GM23338 (cell line): ENCODE results near the gene METTL18. TPM values are rescaled to one million over a fixed set of nuclear protein-coding genes. Genes with fewer than 3 reads are reported as not detected.

ENCODE experiments used
- ATAC-seq: fragments of 200-7000 bp; cut with Tn5 transposase; 3 replicates; pipeline ENCODE4 v1.9.1; 2020
- DNase-seq: peaks from one replicate; pipeline ENCODE4 v3.0.0-alpha.2; 2015; ENCODE audit warnings: low spot score
- H2AFZ ChIP-seq: fragments of 200-600 bp; sonication (generic); 2 replicates; pipeline ENCODE4 v1.8.0; 2016; ENCODE audit warnings: antibody characterized with exemption, mild to moderate bottlenecking, moderate library complexity
- H3F3A ChIP-seq: fragments of 200-600 bp; sonication (generic); replicated peaks from 2 replicates; pipeline ENCODE4 v1.8.0; 2017; ENCODE audit warnings: antibody characterized with exemption, mixed run types, low read depth
- H3K27ac ChIP-seq: fragments of 200-600 bp; sonication (generic); 2 replicates; pipeline ENCODE4 v1.6.1; 2016; ENCODE audit warnings: low read depth
- H3K27me3 ChIP-seq: fragments of 200-600 bp; sonication (generic); 2 replicates; pipeline ENCODE4 v1.8.0; 2016; ENCODE audit warnings: mild to moderate bottlenecking, mixed run types, moderate library complexity; ENCODE audit not compliant: insufficient read depth
- H3K36me3 ChIP-seq: fragments of 200-600 bp; sonication (generic); 2 replicates; pipeline ENCODE4 v1.8.0; 2016; ENCODE audit warnings: mild to moderate bottlenecking; ENCODE audit not compliant: insufficient read depth
- H3K4me1 ChIP-seq: fragments of 200-600 bp; sonication (generic); 2 replicates; pipeline ENCODE4 v1.8.0; 2016; ENCODE audit warnings: mild to moderate bottlenecking, moderate library complexity; ENCODE audit not compliant: insufficient read depth
- H3K4me2 ChIP-seq: fragments of 200-600 bp; sonication (generic); 2 replicates; pipeline ENCODE4 v1.7.1; 2017; ENCODE audit warnings: mixed run types
- H3K4me3 ChIP-seq: fragments of 200-600 bp; sonication (generic); 2 replicates; pipeline ENCODE4 v1.6.1; 2016; ENCODE audit warnings: mixed run types
- H3K79me2 ChIP-seq: fragments of 200-600 bp; sonication (generic); replicated peaks from 2 replicates; pipeline ENCODE4 v1.8.0; 2017; ENCODE audit warnings: mild to moderate bottlenecking; ENCODE audit not compliant: insufficient read depth
- H3K9me2 ChIP-seq: fragments of 200-600 bp; sonication (generic); 2 replicates; pipeline ENCODE4 v1.8.0; 2017; ENCODE audit not compliant: insufficient read depth
- H4K20me1 ChIP-seq: fragments of 200-600 bp; sonication (generic); replicated peaks from 2 replicates; pipeline ENCODE4 v1.8.0; 2017; ENCODE audit warnings: mild to moderate bottlenecking; ENCODE audit not compliant: insufficient read depth
- H3K27ac Mint-ChIP-seq: 2 replicates; pipeline ENCODE4 v1.8.0; 2020; ENCODE audit warnings: inconsistent platforms, mild to moderate bottlenecking, moderate library complexity, mixed read lengths
- H3K27me3 Mint-ChIP-seq: 3 replicates; pipeline ENCODE4 v1.8.0; 2022; ENCODE audit warnings: low read depth, mild to moderate bottlenecking, moderate library complexity, mixed read lengths, inconsistent platforms; ENCODE audit not compliant: insufficient read depth, poor library complexity
- H3K36me3 Mint-ChIP-seq: 3 replicates; pipeline ENCODE4 v1.8.0; 2021; ENCODE audit warnings: low read depth, mild to moderate bottlenecking, inconsistent platforms, moderate library complexity, mixed read lengths
- H3K4me1 Mint-ChIP-seq: 3 replicates; pipeline ENCODE4 v1.8.0; 2020; ENCODE audit warnings: mild to moderate bottlenecking, inconsistent platforms, mixed read lengths
- H3K4me3 Mint-ChIP-seq: 3 replicates; pipeline ENCODE4 v1.8.0; 2021; ENCODE audit warnings: moderate library complexity, mild to moderate bottlenecking, inconsistent platforms, mixed read lengths
- H3K9me3 Mint-ChIP-seq: 3 replicates; pipeline ENCODE4 v1.8.0; 2020; ENCODE audit warnings: moderate library complexity, mild to moderate bottlenecking, inconsistent platforms, mixed read lengths
- CREB1 ChIP-seq: fragments of 250-450 bp; sonication (Bioruptor Pico); IDR thresholded peaks from 2 replicates; pipeline ENCODE4 v1.5.0; 2020; ENCODE audit warnings: low read depth, mild to moderate bottlenecking, moderate library complexity
- CTCF ChIP-seq, 2 experiments: fragments of 200-600 bp in 1 of 2; sonication (generic) in 1 of 2; conservative IDR thresholded peaks; 2 replicates each; pipeline versions ENCODE4 v1.5.1 to v1.6.1; 2016 to 2017; ENCODE audit warnings: antibody characterized with exemption in 2 of 2, low read depth in 2 of 2, mild to moderate bottlenecking in 2 of 2, moderate library complexity in 1 of 2
- EZH2 ChIP-seq: fragments of 200-600 bp; sonication (generic); IDR thresholded peaks from one replicate; pipeline ENCODE4 v1.8.0; 2017; ENCODE audit warnings: antibody characterized with exemption, mild to moderate bottlenecking, low read depth; ENCODE audit not compliant: unreplicated experiment
- EZH2phosphoT487 ChIP-seq: fragments of 200-600 bp; sonication (generic); IDR thresholded peaks from one replicate; pipeline ENCODE4 v1.8.1; 2018; ENCODE audit warnings: antibody characterized with exemption; ENCODE audit not compliant: unreplicated experiment
- JUNB ChIP-seq: IDR thresholded peaks from one replicate; pipeline ENCODE4 v1.6.1; 2016; ENCODE audit warnings: antibody characterized with exemption; ENCODE audit not compliant: unreplicated experiment
- NANOG ChIP-seq: IDR thresholded peaks from 2 replicates; pipeline ENCODE4 v1.6.1; 2016; ENCODE audit warnings: antibody characterized with exemption, borderline replicate concordance
- POLR2AphosphoS5 ChIP-seq: IDR thresholded peaks from 2 replicates; pipeline ENCODE4 v1.6.1; 2016; ENCODE audit warnings: antibody characterized with exemption, low read depth
- REST ChIP-seq: IDR thresholded peaks from one replicate; pipeline ENCODE4 v1.6.1; 2018; ENCODE audit warnings: antibody characterized with exemption; ENCODE audit not compliant: unreplicated experiment
- STAT1 ChIP-seq: IDR thresholded peaks from one replicate; pipeline ENCODE4 v1.6.1; 2016; ENCODE audit warnings: antibody characterized with exemption; ENCODE audit not compliant: unreplicated experiment
- ZNF114 ChIP-seq: fragments of 250-450 bp; sonication (Bioruptor Pico); IDR thresholded peaks from 2 replicates; pipeline ENCODE4 v1.5.0; 2020; ENCODE audit warnings: mild to moderate bottlenecking, moderate library complexity
- ZNF462 ChIP-seq: fragments of 250-450 bp; sonication (Bioruptor Pico); IDR thresholded peaks from 2 replicates; pipeline ENCODE4 v1.5.0; 2020; ENCODE audit warnings: mild to moderate bottlenecking, moderate library complexity
- polyA plus RNA-seq: library from polyadenylated mRNA; unstranded; fragments of >200 nt; fragmentation: Nextera tagmentation; extraction: Ambion mirVana; gene quantifications from 2 replicates; pipeline ENCODE4 v1.2.1, GENCODE V29; 2016
- total RNA-seq: library from RNA; depleted of rRNA; stranded (reverse); fragments of >200 nt; shearing (Covaris generic); gene quantifications from 2 replicates; pipeline ENCODE4 v1.2.3, GENCODE V29; 2014

The METTL18 gene
- total and polyA plus RNA-seq, 2 experiments from 2014 or later: 9.9 to 13.6 TPM

GRCh38 chr1:169750041-169750440, 44.7 kb downstream of the METTL18 start (continued):
- TF ChIP-seq ZNF462 (CRISPR knock-in tag): no peak
- TF ChIP-seq JUNB: no peak
- no peak for TF ChIP-seq CREB1 (CRISPR knock-in tag)
- TF ChIP-seq STAT1: no peak
- TF ChIP-seq POLR2AphosphoS5: no peak
- TF ChIP-seq ZNF114 (CRISPR knock-in tag): no peak

- no peaks in the 10 kb centered on the region for H3K9me3 Mint-ChIP-seq
- H3K4me1 ChIP-seq: peaks cover 16% of the 10 kb centered on the region
- no peak for TF ChIP-seq CTCF (conservative IDR thresholded peaks at IDR 0.05; ENCODE audit: low read depth in 2 of 2)
- TF ChIP-seq POLR2AphosphoS5: no peak
- no peak for TF ChIP-seq EZH2
- no peak for TF ChIP-seq CREB1 (CRISPR knock-in tag)
- no peak for TF ChIP-seq REST
- no peak for TF ChIP-seq EZH2phosphoT487
- TF ChIP-seq JUNB: no peak
- no peak for TF ChIP-seq ZNF114 (CRISPR knock-in tag)
- TF ChIP-seq NANOG: no peak
Measured at GRCh38 chr1:169746550-169746949, 48.2 kb downstream of the METTL18 start.

More at GRCh38 chr1:169746550-169746949, 48.2 kb downstream of the METTL18 start:
- Histone ChIP-seq H3K27me3 (no peaks in the 10 kb centered on the region), H3K9me2 (no peaks in the 10 kb centered on the region), H2AFZ (no peak overlapping the region), H3K4me2 (no peak overlapping the region), H3K4me3 (no peak overlapping the region), H4K20me1 (no peaks in the 10 kb centered on the region), H3K27ac (no peak overlapping the region), H3K36me3 (no peaks in the 10 kb centered on the region), H3F3A (no peaks in the 10 kb centered on the region), H3K79me2 (no peaks in the 10 kb centered on the region)
- DNase-seq (no peak), ATAC-seq (no peak)
- Mint-ChIP-seq H3K27me3 (no peaks in the 10 kb centered on the region), H3K27ac (no peak overlapping the region), H3K4me3 (no peak overlapping the region), H3K4me1 (peaks cover 18% of the 10 kb centered on the region), H3K36me3 (no peaks in the 10 kb centered on the region)
